A673 (cell line): ENCODE measurements around the gene IFITM2. TPM values are rescaled to one million over a fixed set of nuclear protein-coding genes. Genes with fewer than 3 reads are reported as not detected.
A peak's percentile ranks its signal among the peaks of the same experiment; 100 is the strongest.

ENCODE experiments used
- BruUV-seq: library from RNA; stranded (reverse); fragments of 400-500 nt; replicated peaks from 2 replicates; lab custom pipeline; 2021; lab: Mats Ljungman, UMichigan
- CTCF ChIA-PET: fragments of 300-600 bp; sonication (Branson Sonifier 250); formaldehyde crosslinking; loops from one replicate; lab custom pipeline; 2022; ENCODE audit warnings: antibody characterized with exemption; lab: Charles Lee
- POLR2A ChIA-PET: fragments of 300-600 bp; sonication (Branson Sonifier 250); formaldehyde crosslinking; loops from one replicate; lab custom pipeline; 2022; ENCODE audit warnings: antibody characterized with exemption; ENCODE audit not compliant: low non-redundant PET; lab: Charles Lee
- DNase-seq: peaks from one replicate; pipeline ENCODE4 v3.0.0-alpha.2; 2015; ENCODE audit warnings: low spot score
- H3K27ac ChIP-seq: fragments of 200-600 bp; sonication (generic); 2 replicates; pipeline ENCODE4 v1.5.1; 2016; ENCODE audit warnings: mixed run types, low read depth, mild to moderate bottlenecking, mixed read lengths, antibody characterized with exemption, low read length; ENCODE audit not compliant: poor library complexity, severe bottlenecking
- H3K27me3 ChIP-seq: fragments of 200-600 bp; sonication (generic); replicated peaks from 2 replicates; pipeline ENCODE4 v1.6.1; 2017; ENCODE audit warnings: mixed run types, low read depth, mild to moderate bottlenecking, mixed read lengths, antibody characterized with exemption, low read length; ENCODE audit not compliant: insufficient read depth, poor library complexity
- H3K36me3 ChIP-seq: fragments of 200-600 bp; sonication (generic); 2 replicates; pipeline ENCODE4 v1.6.1; 2016; ENCODE audit warnings: mixed run types, mild to moderate bottlenecking, mixed read lengths, antibody characterized with exemption, low read length; ENCODE audit not compliant: insufficient read depth, poor library complexity, severe bottlenecking
- H3K4me1 ChIP-seq: fragments of 200-600 bp; sonication (generic); 2 replicates; pipeline ENCODE4 v1.6.1; 2017; ENCODE audit warnings: mixed run types, mild to moderate bottlenecking, mixed read lengths, antibody characterized with exemption, low read length; ENCODE audit not compliant: insufficient read depth, poor library complexity, severe bottlenecking
- H3K4me3 ChIP-seq: fragments of 200-600 bp; sonication (generic); 2 replicates; pipeline ENCODE4 v1.5.1; 2016; ENCODE audit warnings: low read depth, mixed run types, mild to moderate bottlenecking, mixed read lengths, low read length; ENCODE audit not compliant: poor library complexity, severe bottlenecking
- H3K9me3 ChIP-seq: fragments of 200-600 bp; sonication (generic); 2 replicates; pipeline ENCODE4 v1.6.1; 2016; ENCODE audit warnings: mixed run types, low read depth, mild to moderate bottlenecking, mixed read lengths, antibody characterized with exemption, low read length; ENCODE audit not compliant: poor library complexity, severe bottlenecking
- CTCF ChIP-seq: fragments of 300-800, 200-600 bp; sonication (generic); conservative IDR thresholded peaks from 2 replicates; pipeline ENCODE4 v1.5.1; 2017; ENCODE audit warnings: low read depth, mild to moderate bottlenecking, antibody characterized with exemption, low read length, moderate library complexity, mixed read lengths
- EZH2 ChIP-seq: fragments of 200-600 bp; sonication (generic); IDR thresholded peaks from 2 replicates; pipeline ENCODE4 v1.6.1; 2017; ENCODE audit warnings: borderline replicate concordance, low read depth, mild to moderate bottlenecking, mixed read lengths, antibody characterized with exemption, low read length; ENCODE audit not compliant: poor library complexity, severe bottlenecking
- intact Hi-C: fragments of 100-400 bp; cut with micrococcal nuclease; formaldehyde crosslinking; loops from one replicate; pipeline ENCODE4 v1.10.0; 2022; ENCODE audit not compliant: unreplicated experiment
- total RNA-seq: library from RNA; stranded (reverse); gene quantifications from 2 replicates; pipeline ENCODE4 v1.2.3, GENCODE V29; 2021

Gene IFITM2
- total RNA-seq, 1 experiment from 2014 or later, result 25.5 TPM

GRCh38 chr11:289712-290620 is 17.6 kb upstream of the IFITM2 start:
- no peak for DNase-seq
- no peaks in the 10 kb centered on the region for H3K36me3 ChIP-seq
- H3K9me3 ChIP-seq, result no peaks in the 10 kb centered on the region
- no peaks in the 10 kb centered on the region for H3K27me3 ChIP-seq
- CTCF ChIA-PET, result no interaction called here
- intact Hi-C loops, result no loop called here
- peak overlapping the region; percentile 42 for H3K27ac ChIP-seq
- TF ChIP-seq EZH2, result no peak
- no peak for TF ChIP-seq CTCF
- H3K4me3 ChIP-seq, result peak overlapping the region; percentile 58
- peaks cover 6% of the 10 kb centered on the region for H3K4me1 ChIP-seq
- BruUV-seq, result no TSS peak
- POLR2A ChIA-PET, result no interaction called here

- no peak for DNase-seq
- no peaks in the 10 kb centered on the region for H3K9me3 ChIP-seq
- intact Hi-C loops, result no loop called here
- no peaks in the 10 kb centered on the region for H3K27me3 ChIP-seq
- peaks cover 6% of the 10 kb centered on the region for H3K4me1 ChIP-seq
- TF ChIP-seq EZH2 (no peak), CTCF (no peak)
- H3K27ac ChIP-seq, result no peak overlapping the region
- H3K4me3 ChIP-seq, result no peak overlapping the region
- H3K36me3 ChIP-seq, result no peaks in the 10 kb centered on the region
- ChIA-PET CTCF (no interaction called here), POLR2A (no interaction called here)
- no TSS peak for BruUV-seq
Measured at GRCh38 chr11:290621-291231, 16.9 kb upstream of the IFITM2 start.

- intact Hi-C loops, result no loop called here
- Histone ChIP-seq H3K9me3 (no peaks in the 10 kb centered on the region), H3K27me3 (no peaks in the 10 kb centered on the region), H3K4me1 (peaks cover 6% of the 10 kb centered on the region), H3K4me3 (no peak overlapping the region), H3K27ac (no peak overlapping the region), H3K36me3 (no peaks in the 10 kb centered on the region)
- DNase-seq, result no peak
- ChIA-PET CTCF (no interaction called here), POLR2A (no interaction called here)
- BruUV-seq, result no TSS peak
- TF ChIP-seq CTCF (no peak), EZH2 (no peak)
Measured at GRCh38 chr11:291281-292210, 16.1 kb upstream of the IFITM2 start.
